HFFc6 (cell line): ENCODE measurements around the gene GYPC. TPM values are rescaled to one million over a fixed set of nuclear protein-coding genes. Genes with fewer than 3 reads are reported as not detected.
A peak's percentile ranks its signal among the peaks of the same experiment; 100 is the strongest.

ENCODE experiments used
- DNase-seq: peaks from one replicate; pipeline ENCODE4 v3.0.0-alpha.2; 2018
- H3K27ac Mint-ChIP-seq: 2 replicates; pipeline ENCODE4 v1.8.0; 2020; ENCODE audit warnings: mild to moderate bottlenecking, mixed read lengths
- H3K27me3 Mint-ChIP-seq: 2 replicates; pipeline ENCODE4 v1.8.0; 2021; ENCODE audit warnings: mild to moderate bottlenecking, moderate library complexity, mixed read lengths; ENCODE audit not compliant: insufficient read depth
- H3K36me3 Mint-ChIP-seq: 2 replicates; pipeline ENCODE4 v1.8.0; 2021; ENCODE audit warnings: low read depth, mixed read lengths
- H3K4me1 Mint-ChIP-seq: 2 replicates; pipeline ENCODE4 v1.8.0; 2020; ENCODE audit warnings: low read depth, mixed read lengths
- H3K4me3 Mint-ChIP-seq: 2 replicates; pipeline ENCODE4 v1.8.0; 2020; ENCODE audit warnings: mild to moderate bottlenecking, moderate library complexity, mixed read lengths
- H3K9me3 Mint-ChIP-seq: 2 replicates; pipeline ENCODE4 v1.8.0; 2020; ENCODE audit warnings: mild to moderate bottlenecking, mixed read lengths
- total RNA-seq, 6 experiments: library from RNA; stranded (reverse); fragmentation: NEBNext Ultra II Directional; extraction: Animal tissue kit (Norgen Biotek cat#: 25700); gene quantifications; 2 replicates in 1 of 6; 3 replicates in 5 of 6; pipeline ENCODE4 v1.2.3, GENCODE V29; 2021
- TF ChIP-seq, protein P1 (sequence below): fragments of 200-600 bp; sonication (generic); IDR thresholded peaks from 2 replicates; pipeline ENCODE4 v1.5.0; 2021; ENCODE audit warnings: antibody characterized with exemption, mild to moderate bottlenecking

The GYPC gene
- total RNA-seq, 6 experiments from 2014 or later = 19.4 to 29.6 (median 21.3) TPM

DNA sequence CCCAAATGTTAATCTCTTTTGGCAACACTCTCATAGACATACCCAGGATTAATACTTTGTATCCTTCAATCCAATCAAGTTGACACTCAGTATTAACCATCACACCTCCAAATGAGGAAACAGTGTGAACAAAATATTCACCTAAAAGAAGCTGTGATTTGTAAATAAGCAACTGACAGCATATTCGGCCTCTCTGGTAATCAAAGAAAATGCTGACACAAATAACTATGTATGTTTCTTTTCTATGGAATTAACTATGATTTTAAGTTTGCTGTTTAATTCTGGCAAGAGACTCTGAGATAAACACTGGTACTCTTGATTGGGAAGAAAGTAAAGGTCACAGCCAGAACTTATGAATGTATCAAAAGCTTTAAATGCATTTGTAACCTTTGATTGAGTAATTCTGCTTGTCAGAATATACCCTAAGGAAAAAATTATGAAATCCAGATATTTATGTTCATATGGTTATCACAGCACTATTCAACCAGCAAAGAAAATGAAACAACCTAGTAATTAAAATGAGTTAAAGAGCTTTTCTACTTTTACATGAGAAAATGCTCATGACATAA is 3.6 kb upstream of the GYPC start:
- no peak overlapping the region for H3K27ac Mint-ChIP-seq
- H3K9me3 Mint-ChIP-seq = no peaks in the 10 kb centered on the region
- H3K4me1 Mint-ChIP-seq = peaks cover 22% of the 10 kb centered on the region
- H3K36me3 Mint-ChIP-seq = no peaks in the 10 kb centered on the region
- no peak for DNase-seq
- H3K27me3 Mint-ChIP-seq = peaks cover 3% of the 10 kb centered on the region
- H3K4me3 Mint-ChIP-seq = no peak overlapping the region
- TF ChIP-seq, protein P1, sequence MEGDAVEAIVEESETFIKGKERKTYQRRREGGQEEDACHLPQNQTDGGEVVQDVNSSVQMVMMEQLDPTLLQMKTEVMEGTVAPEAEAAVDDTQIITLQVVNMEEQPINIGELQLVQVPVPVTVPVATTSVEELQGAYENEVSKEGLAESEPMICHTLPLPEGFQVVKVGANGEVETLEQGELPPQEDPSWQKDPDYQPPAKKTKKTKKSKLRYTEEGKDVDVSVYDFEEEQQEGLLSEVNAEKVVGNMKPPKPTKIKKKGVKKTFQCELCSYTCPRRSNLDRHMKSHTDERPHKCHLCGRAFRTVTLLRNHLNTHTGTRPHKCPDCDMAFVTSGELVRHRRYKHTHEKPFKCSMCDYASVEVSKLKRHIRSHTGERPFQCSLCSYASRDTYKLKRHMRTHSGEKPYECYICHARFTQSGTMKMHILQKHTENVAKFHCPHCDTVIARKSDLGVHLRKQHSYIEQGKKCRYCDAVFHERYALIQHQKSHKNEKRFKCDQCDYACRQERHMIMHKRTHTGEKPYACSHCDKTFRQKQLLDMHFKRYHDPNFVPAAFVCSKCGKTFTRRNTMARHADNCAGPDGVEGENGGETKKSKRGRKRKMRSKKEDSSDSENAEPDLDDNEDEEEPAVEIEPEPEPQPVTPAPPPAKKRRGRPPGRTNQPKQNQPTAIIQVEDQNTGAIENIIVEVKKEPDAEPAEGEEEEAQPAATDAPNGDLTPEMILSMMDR = no peak

DNA sequence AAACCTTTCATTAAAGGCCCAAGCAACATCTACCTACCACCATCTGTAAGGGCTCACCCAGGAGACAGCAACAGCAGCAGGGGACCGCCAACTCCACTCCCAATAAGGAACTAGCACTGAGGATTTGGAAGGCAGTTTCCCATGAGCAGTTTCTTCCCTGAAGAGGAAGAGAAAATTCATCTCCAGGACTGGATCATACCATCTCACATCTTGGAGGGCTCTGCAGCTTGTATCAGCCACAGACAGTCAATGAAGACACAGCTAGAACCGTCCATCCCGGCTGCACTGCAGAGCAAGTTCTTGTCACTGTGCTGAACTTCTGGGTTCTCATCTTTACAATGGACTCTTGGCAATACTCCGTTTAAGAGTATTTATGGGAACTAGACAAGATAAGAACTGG is 2.8 kb upstream of the GYPC start:
- Mint-ChIP-seq H3K27ac (no peak overlapping the region), H3K36me3 (no peaks in the 10 kb centered on the region), H3K9me3 (no peaks in the 10 kb centered on the region), H3K27me3 (peaks cover 5% of the 10 kb centered on the region), H3K4me1 (peaks cover 29% of the 10 kb centered on the region), H3K4me3 (no peak overlapping the region)
- DNase-seq = no peak
- TF ChIP-seq, protein P1 = no peak

DNA sequence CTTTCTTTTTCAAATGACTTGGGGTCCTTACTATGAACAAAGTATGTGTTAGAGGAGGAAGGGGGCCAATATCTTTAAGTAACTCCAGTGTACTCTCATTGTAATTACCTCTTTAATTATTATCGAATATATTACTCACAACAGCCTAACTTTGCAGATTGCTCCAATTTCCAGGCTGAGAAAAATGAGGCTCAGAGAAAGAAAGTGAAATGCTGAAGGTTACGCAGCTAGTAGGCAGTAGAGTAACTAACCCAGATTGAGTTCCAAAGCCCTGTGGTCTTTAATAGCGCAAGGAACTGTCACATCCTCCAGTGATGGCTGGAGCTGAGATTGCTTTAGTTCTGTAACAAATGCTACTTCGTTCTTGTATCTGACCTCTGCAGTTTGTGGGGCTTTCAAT is 2.2 kb upstream of the GYPC start:
- Mint-ChIP-seq H3K36me3 (no peaks in the 10 kb centered on the region), H3K9me3 (no peaks in the 10 kb centered on the region), H3K27me3 (peaks cover 5% of the 10 kb centered on the region; the same call in 1 of the 2 replicates), H3K4me1 (peaks cover 35% of the 10 kb centered on the region), H3K27ac (no peak overlapping the region), H3K4me3 (no peak overlapping the region)
- TF ChIP-seq, protein P1 = no peak
- DNase-seq = no peak

DNA sequence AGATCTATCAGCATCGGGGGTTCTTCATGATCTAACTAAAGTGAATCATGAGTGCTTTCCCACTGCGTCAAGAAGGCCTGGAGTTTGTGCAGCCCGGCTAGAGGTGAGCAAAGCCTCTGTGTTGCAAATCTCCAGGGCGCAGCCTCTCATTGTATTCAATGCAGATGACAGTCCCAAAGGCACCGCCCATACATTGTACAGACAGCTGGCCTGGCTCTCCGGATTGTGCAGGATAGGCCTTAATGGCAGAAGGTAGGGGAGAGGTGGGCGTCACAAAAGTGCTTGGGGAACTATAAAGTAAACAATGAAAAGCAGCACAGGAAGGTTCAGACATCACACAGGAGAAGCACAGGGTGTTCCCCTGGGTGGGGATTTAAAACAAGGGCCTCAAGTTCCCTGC is 907 bp upstream of the GYPC start:
- TF ChIP-seq, protein P1 = no peak
- DNase-seq = no peak
- H3K27me3 Mint-ChIP-seq = peaks cover 4% of the 10 kb centered on the region; the same call in 1 of the 2 replicates
- H3K27ac Mint-ChIP-seq = peak overlapping the region; percentile 95
- H3K4me1 Mint-ChIP-seq = peaks cover 43% of the 10 kb centered on the region
- no peaks in the 10 kb centered on the region for H3K9me3 Mint-ChIP-seq
- peak overlapping the region; percentile 93 for H3K4me3 Mint-ChIP-seq
- H3K36me3 Mint-ChIP-seq = no peaks in the 10 kb centered on the region

DNA sequence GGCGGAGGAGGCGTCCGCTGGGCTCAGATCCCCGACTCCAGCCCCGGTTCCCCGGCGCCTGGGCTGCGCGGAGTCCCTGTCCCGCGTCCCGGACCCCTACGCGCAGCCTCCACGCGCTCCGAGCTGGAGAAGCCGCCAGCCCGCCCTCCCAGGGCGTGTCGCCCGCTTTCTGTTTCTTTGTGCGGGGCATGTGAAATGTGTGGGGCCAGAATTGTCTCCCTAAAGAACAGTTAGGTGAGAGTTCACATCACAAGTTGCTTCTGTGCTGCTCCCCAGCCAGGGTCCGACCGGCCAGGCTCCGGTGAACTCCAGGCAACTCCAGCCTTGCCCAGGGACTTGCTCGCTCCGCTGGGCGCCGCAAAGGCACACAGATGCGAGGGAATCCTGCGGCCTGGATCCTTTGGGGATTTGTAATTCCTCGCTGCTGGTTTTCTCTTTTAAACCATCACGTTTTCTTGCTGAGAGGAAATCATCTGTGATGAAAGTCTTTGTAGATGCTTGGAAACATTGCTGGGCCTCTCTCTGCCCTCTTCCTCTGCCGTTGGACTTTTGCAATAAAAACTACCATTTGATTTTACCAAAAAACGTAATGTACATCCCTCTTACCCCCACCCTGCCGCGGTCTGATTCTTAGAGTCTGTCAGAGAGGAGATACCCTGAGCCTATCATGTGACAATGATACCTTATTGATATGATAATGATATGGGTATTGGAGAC is 631 bp downstream of the GYPC start:
- Mint-ChIP-seq H3K27ac (peak overlapping the region; percentile 98), H3K4me1 (peaks cover 43% of the 10 kb centered on the region), H3K4me3 (peak overlapping the region; percentile 90), H3K36me3 (no peaks in the 10 kb centered on the region), H3K27me3 (peaks cover 4% of the 10 kb centered on the region; the same call in 1 of the 2 replicates), H3K9me3 (no peaks in the 10 kb centered on the region)
- DNase-seq = peak; percentile 14
- TF ChIP-seq, protein P1 = no peak
